ENCODE results near the gene STX19. TPM values are rescaled to one million over a fixed set of nuclear protein-coding genes. Genes with fewer than 3 reads are reported as not detected.

STX19 gene
- total and polyA plus RNA-seq, 2 of the 13 experiments (the other 11 are each of a cell fraction or from before 2014, with no cell fraction given), result not detected

- TF ChIP-seq ARID4A (CRISPR knock-in tag; IDR thresholded peaks at IDR 0.05; ENCODE audit: borderline replicate concordance) (peak; percentile 73; the same call in 1 of the 2 replicates), ZNF563 (CRISPR knock-in tag; IDR thresholded peaks at IDR 0.05) (peak; percentile 90), FOXJ3 (CRISPR knock-in tag; IDR thresholded peaks at IDR 0.05; ENCODE audit: borderline replicate concordance) (peak; percentile 26; the same call in 1 of the 2 replicates), ZNF224 (CRISPR knock-in tag; IDR thresholded peaks at IDR 0.05) (no peak), ZNF354B (CRISPR knock-in tag; IDR thresholded peaks at IDR 0.05) (no peak), SOX6 (IDR thresholded peaks at IDR 0.05) (no peak), SOX6 (CRISPR knock-in tag; IDR thresholded peaks at IDR 0.05) (peak; percentile 42; the same call in 1 of the 2 replicates), ZNF75D (CRISPR knock-in tag; IDR thresholded peaks at IDR 0.05; ENCODE audit: borderline replicate concordance) (no peak), ZBTB38 (CRISPR knock-in tag; IDR thresholded peaks at IDR 0.05) (peak; percentile 72), KIAA2018 (CRISPR knock-in tag; IDR thresholded peaks at IDR 0.05; ENCODE audit: borderline replicate concordance) (no peak), SPEN (CRISPR knock-in tag; IDR thresholded peaks at IDR 0.05; ENCODE audit: low read depth) (peak; percentile 76), FOXP1 (IDR thresholded peaks at IDR 0.05) (no peak), FOXP1 (CRISPR knock-in tag; IDR thresholded peaks at IDR 0.05) (0 out of 2 replicates have a peak, but pooled peaks have one; percentile 33), KDM2A (CRISPR knock-in tag; IDR thresholded peaks at IDR 0.05; ENCODE audit: borderline replicate concordance, low read depth) (peak; percentile 47; the same call in 1 of the 2 replicates)
- TF ChIP-seq, protein P1, sequence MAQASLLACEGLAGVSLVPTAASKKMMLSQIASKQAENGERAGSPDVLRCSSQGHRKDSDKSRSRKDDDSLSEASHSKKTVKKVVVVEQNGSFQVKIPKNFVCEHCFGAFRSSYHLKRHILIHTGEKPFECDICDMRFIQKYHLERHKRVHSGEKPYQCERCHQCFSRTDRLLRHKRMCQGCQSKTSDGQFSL (CRISPR knock-in tag; IDR thresholded peaks at IDR 0.05), result no peak
Observed at GRCh38 chr3:93973131-93974126, 55.0 kb downstream of the STX19 start, which contains the start of gene PROS1 (continued).
